GM18517 (cell line): ENCODE results near the gene TRIM46.
"Not testable (repeated sequence)": the region's sequence is repeated elsewhere in the genome, so short reads cannot be mapped to it uniquely, and the experiment has no call there.

Source experiments
- ATAC-seq: cut with Tn5 transposase; IDR thresholded peaks from one replicate; pipeline ENCODE4 v1.9.1; 2021; ENCODE audit warnings: mild to moderate bottlenecking, moderate library complexity; ENCODE audit not compliant: unreplicated experiment

Gene TRIM46

DNA sequence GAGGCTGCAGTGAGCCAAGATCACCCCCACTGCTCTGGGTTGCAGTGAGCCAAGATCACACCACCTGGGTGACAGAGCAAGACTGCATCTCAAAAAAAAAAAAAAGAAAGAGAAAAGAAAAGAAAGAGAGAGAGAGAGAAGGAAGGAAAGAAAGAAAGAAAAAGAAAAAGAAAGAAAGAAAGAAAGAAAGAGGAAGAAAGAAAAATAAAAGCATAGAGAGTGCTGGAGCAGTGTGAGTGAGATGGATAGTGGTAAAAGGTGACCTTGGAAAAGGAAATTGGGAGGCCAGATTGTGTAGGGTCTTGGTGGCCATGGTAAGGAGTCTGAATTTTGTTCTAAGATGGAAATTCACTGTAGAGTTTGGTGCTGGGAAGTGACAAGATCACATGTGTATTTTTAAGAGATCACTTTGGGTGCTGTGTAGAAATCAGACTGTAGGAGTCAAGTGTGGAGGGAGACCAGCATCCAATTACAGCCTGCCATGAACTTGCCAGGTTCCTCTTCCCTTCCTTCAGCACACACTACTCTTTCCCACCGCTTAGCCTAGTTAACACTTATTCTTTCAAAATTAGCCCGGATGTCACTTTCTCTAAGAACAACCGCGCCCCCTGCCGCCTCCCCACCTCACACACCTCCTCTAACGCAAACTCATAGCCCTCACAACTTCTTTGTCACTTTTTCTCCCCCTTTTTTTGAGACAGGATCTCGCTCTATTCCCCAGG is 52.7 kb downstream of the TRIM46 start:
- ATAC-seq: peak; percentile 41

DNA sequence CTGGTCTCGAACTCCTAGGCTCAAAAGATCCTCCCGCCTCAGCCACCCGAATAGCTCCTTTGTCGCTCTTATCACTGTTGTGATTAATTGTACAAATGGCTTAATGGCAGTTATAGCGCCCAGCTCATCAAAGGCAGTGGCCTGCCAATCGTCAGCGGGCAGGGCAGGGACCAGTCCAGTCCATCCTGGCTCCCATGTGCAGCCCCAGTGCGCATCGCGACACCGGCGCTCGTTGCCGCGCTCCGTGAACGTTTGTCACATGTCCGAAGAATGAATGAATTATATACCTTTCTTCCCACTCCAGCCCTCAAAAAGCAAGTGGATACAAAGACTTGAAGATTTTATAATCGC is 53.2 kb downstream of the TRIM46 start:
- ATAC-seq: peak; percentile 7

DNA sequence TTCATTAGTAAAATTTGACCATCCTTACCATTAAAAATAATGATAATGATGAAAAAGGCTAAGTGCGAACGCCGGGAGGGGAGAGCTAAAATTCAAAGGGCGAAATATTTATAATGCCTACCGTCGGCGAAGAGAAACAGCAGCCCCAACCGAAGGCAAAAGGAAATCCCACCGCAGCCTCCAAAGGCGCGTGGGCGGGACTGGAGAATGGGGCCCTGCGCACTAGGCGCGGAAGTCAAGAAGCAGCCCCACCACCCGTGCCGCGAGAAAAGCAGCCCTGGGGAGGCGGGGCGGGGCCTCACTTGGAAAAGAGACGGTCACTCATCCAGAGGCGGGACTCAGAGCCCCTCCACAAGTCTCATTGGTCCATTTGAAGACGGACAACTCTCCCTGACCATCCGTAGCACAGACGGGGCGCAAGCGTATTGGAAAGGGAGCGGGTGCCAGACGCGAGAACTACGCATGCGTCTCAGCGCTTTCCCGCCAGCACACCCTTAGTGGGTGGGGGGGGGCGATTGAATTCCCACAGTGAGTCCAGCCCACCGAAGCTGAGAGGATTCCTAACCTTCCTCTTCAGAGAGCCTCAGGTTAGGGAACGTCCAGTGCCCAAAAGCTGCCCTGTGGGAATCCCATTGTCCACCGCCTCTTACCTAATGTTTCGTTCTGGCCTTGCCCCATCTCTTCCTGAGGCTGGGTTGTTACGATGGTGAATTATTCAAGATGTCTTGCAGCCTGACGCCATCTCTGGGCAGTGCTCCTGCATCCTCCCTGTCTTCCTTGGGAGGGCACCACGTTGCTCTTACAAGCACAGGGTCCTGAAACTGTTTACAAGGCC is 53.8 kb downstream of the TRIM46 start:
- peak; percentile 86 for ATAC-seq

DNA sequence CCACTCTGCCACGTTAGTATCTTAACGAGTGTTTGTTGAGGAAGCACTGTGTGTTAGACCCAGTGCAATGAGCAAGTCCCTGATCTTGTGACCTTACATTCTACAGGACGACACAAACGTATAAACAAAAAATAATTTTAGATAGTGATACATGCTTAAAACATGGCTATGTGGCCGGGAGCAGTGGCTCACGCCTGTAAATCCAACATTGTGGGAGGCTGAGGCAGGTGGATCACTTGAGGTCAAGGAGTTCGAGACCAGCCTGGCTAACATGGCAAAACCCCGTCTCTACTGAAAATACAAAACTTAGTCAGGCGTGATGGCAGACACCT is 54.4 kb downstream of the TRIM46 start:
- ATAC-seq: no peak

DNA sequence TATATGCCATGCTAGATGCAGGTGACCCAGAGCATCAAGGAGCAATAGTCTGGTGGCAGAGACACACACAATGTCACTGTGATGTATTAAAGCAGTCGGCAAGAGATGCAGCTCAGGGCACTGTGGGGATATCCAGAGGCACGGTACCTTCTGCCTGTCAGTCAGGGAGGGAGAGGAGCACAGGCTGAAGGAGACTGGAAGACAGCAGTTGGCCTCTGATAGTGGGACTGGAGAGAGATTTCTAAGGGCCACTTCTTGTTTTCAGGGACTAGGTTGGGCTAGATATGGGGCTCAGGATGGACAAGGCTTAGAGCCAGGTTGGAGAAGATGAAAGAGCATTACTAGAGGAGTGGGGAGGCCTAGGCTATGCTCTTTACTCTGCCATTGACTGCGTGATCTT is 57.7 kb downstream of the TRIM46 start:
- not testable (repeated sequence) for ATAC-seq

DNA sequence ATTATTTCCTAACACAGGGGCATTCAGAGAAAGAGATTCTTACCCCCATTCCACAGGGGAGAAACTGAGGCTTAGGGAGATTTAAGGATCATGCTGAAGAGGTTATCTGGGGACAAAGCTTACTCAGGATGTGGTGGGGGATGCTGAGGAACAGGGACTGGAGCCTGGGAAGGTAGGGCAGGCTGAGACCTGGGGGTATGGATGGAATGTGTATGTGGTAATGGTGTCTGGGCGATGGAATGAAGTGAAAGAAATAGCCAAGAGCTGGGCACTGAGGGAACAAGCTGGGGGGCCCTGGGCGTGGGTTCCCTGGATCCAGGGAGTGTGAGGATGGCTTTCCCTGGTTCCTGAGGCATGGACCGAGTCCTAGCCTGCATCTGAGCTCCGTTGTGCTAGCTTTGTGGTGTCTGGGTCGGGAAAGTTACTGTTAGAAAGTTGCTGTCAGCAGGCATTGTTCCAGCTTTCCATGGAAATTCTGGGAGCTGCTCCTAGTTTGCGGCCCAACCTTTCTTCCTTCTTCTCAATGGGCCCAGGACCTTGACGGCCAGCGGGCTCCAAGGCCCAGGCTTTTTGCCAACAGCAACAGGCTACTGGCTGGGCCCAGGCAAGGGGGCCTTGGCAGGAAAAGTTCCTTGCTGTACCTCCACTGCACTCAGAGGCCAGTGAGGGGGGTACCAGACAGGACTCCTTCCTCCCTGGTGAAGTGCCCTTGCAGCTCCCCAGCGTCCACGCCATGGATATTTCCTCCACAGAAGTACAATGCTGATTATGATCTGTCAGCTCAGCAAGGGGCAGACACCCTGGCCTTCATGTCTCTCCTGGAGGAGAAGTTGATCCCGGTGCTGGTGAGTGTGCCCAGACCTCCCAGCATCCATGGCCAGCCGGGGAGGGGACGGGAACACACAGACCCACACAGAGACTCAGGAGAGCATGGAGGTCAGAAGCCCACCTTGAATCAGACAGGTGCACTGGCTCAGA is 58.6 kb downstream of the TRIM46 start:
- ATAC-seq: not testable (repeated sequence)

DNA sequence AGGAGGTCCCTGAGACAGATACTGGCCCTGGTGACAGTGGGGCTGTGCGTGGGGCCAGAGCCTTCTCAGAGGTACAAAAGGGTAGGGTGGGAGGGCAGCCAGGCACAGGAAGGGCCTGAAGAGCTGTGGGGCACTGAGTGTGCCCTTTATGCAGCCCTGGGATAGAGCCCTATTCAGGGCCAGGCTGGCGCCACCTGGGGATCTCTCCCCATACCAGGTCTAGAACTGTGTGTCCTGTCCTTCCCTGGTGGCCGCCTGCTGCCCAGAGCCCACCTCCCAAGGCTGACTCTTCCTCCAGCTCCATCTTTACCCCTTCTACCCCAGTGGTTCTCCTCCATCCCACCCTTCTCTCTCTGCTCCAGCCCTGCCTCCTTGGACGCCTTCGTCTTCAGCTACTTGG is 59.9 kb downstream of the TRIM46 start:
- ATAC-seq: not testable (repeated sequence)
